Chondrocyte (in vitro differentiated cells): Measurements from ENCODE around the gene ARHGEF26. TPM values are rescaled to one million over a fixed set of nuclear protein-coding genes. Genes with fewer than 3 reads are reported as not detected.

Experiments used
- DNase-seq: peaks from one replicate; pipeline ENCODE4 v3.0.0; 2021; ENCODE audit warnings: mixed read lengths, low spot score
- H3K27ac Mint-ChIP-seq: one replicate; pipeline ENCODE4 v1.8.0; 2021; ENCODE audit warnings: mild to moderate bottlenecking, moderate library complexity, mixed read lengths; ENCODE audit not compliant: unreplicated experiment
- H3K27me3 Mint-ChIP-seq: 2 replicates; pipeline ENCODE4 v1.8.0; 2021; ENCODE audit warnings: low read depth, mixed read lengths
- H3K36me3 Mint-ChIP-seq: 2 replicates; pipeline ENCODE4 v1.8.0; 2021; ENCODE audit warnings: low read depth, mixed read lengths
- H3K4me1 Mint-ChIP-seq: 2 replicates; pipeline ENCODE4 v1.8.0; 2021; ENCODE audit warnings: low read depth, mild to moderate bottlenecking, mixed read lengths
- H3K4me3 Mint-ChIP-seq: one replicate; pipeline ENCODE4 v1.8.0; 2021; ENCODE audit warnings: mild to moderate bottlenecking, moderate library complexity, mixed read lengths; ENCODE audit not compliant: unreplicated experiment
- H3K9me3 Mint-ChIP-seq: 2 replicates; pipeline ENCODE4 v1.8.0; 2021; ENCODE audit warnings: low read depth, mixed read lengths
- CTCF ChIP-seq: fragments of 200-600 bp; sonication (generic); IDR thresholded peaks from 2 replicates; pipeline ENCODE4 v1.5.0; 2021; ENCODE audit warnings: antibody characterized with exemption, mild to moderate bottlenecking, moderate library complexity
- total RNA-seq: library from RNA; stranded (reverse); gene quantifications from 3 replicates; pipeline ENCODE4 v1.2.1, GENCODE V29; 2021

The ARHGEF26 gene
- total RNA-seq, 1 donor from 2014 or later: 3.5 TPM

DNA sequence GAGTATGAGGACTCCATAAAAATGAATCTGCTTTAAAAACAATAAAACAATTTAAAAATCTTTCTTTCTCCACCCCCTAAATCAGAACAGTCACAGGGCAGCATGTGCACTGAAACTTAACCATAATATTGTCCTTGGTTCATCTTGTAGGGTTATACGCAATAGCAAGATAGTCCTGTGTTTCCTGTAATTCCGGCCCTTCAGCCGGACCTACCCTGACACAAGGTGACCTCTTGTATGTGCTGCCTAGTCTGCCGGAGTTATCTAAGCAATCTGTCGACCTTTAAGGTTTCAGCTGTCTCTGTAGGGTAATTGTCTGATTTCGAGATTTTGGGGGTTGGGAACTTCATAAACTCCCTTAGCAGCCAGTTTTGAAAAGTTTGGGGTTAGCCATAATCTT lies 103.2 kb downstream of the ARHGEF26 start:
- no peak for TF ChIP-seq CTCF
- Mint-ChIP-seq H3K4me3 (no peak overlapping the region), H3K9me3 (no peaks in the 10 kb centered on the region), H3K27ac (no peak overlapping the region), H3K27me3 (no peaks in the 10 kb centered on the region), H3K4me1 (peaks cover 23% of the 10 kb centered on the region), H3K36me3 (peaks cover 2% of the 10 kb centered on the region)
- DNase-seq: no peak

DNA sequence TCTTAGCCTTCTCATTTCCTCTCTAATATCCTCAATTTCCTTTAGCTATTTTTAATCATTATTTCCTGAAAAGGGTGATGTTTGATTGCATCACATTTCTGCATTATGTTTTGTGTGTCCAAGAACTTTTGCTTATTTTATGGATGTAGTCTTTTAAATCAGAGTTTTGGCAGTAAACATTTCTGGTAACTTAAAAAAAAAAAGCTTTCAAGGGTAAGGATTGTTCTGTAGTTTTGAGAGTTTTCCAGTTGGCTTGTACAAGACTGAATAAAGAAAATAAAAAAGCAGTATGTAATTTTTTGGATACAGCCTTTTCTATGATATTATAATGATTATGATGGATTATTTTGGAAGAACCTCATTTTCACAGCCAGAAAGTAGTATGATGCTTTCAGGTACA lies 103.7 kb downstream of the ARHGEF26 start:
- Mint-ChIP-seq H3K36me3 (peaks cover 2% of the 10 kb centered on the region), H3K4me1 (peaks cover 25% of the 10 kb centered on the region), H3K27me3 (no peaks in the 10 kb centered on the region), H3K27ac (no peak overlapping the region), H3K9me3 (no peaks in the 10 kb centered on the region), H3K4me3 (no peak overlapping the region)
- TF ChIP-seq CTCF: no peak
- no peak for DNase-seq

GRCh38 chr3:154225536-154225935 lies 104.3 kb downstream of the ARHGEF26 start:
- no peak for TF ChIP-seq CTCF
- H3K4me3 Mint-ChIP-seq: no peak overlapping the region
- no peak for DNase-seq
- peaks cover 2% of the 10 kb centered on the region for H3K36me3 Mint-ChIP-seq
- peaks cover 25% of the 10 kb centered on the region for H3K4me1 Mint-ChIP-seq
- no peaks in the 10 kb centered on the region for H3K27me3 Mint-ChIP-seq
- H3K9me3 Mint-ChIP-seq: no peaks in the 10 kb centered on the region
- no peak overlapping the region for H3K27ac Mint-ChIP-seq

DNA sequence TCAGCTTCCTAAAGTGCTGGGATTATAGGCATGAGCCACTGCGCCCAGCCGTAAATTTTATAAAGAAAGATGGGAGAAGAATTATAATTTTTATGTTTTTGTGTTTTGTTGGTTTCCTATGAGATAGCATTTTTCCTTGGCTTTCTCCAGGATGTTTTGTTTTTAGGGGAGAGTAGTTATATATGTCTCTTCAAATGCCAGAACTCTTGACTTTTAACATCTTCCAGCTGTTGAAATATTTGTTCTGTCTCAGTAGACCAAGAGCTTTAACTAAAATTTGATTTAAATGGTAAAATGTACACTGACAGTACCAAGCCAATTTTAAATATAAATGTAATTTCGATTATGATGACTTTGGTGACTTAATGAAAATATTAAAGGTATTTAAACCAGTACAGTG lies 106.3 kb downstream of the ARHGEF26 start:
- no peaks in the 10 kb centered on the region for H3K9me3 Mint-ChIP-seq
- H3K36me3 Mint-ChIP-seq: peaks cover 1% of the 10 kb centered on the region
- H3K27me3 Mint-ChIP-seq: no peaks in the 10 kb centered on the region
- H3K4me3 Mint-ChIP-seq: no peak overlapping the region
- no peak for TF ChIP-seq CTCF
- no peak overlapping the region for H3K27ac Mint-ChIP-seq
- DNase-seq: no peak
- peaks cover 25% of the 10 kb centered on the region for H3K4me1 Mint-ChIP-seq

- no peaks in the 10 kb centered on the region for H3K36me3 Mint-ChIP-seq
- TF ChIP-seq CTCF: no peak
- no peak overlapping the region for H3K27ac Mint-ChIP-seq
- DNase-seq: no peak
- H3K27me3 Mint-ChIP-seq: no peaks in the 10 kb centered on the region
- no peak overlapping the region for H3K4me3 Mint-ChIP-seq
- no peaks in the 10 kb centered on the region for H3K9me3 Mint-ChIP-seq
- H3K4me1 Mint-ChIP-seq: peaks cover 25% of the 10 kb centered on the region
These were observed 107.5 kb downstream of the ARHGEF26 start for GRCh38 chr3:154228561-154229216.
